ENCODE data around the gene FAM20A.

The FAM20A gene

DNA sequence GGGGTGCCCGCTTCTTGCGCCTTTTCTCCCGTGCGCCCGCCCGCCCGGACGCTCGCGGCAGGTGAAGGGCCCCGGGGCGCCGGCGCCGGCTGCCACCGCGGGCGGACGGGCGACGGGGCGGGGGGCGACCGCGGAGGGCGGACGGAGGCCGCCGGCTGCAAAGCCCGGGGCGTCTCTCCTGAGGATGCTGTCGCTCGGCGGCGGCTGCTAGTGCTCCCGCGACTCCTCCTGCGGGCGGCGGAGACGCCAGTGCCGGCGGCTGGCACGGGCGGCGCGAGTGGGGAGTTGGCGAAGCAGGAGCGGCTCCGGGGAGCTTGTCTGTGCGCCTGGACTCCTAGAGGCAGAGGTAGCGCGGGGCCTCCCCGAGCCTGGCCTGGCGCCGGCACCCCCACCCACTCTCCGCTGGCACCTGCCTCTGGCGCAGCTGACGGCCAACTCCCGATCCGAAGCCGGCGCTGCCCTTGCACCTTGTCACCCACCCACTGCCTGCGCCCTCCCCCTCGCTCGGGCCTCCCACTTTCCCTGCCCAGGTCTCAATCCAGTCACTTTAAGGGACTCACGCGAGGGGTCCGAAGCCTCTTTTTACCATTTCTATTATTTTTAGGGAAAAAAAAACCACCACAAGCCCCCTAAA lies at the start of gene FAM20A:
Gene FAM20A (minus strand): TSS at position 437 of the 634 bp plus-strand sequence. CDS start 701 bp downstream, outside the sequence.
- peak; percentile 69 for DNase-seq

DNA sequence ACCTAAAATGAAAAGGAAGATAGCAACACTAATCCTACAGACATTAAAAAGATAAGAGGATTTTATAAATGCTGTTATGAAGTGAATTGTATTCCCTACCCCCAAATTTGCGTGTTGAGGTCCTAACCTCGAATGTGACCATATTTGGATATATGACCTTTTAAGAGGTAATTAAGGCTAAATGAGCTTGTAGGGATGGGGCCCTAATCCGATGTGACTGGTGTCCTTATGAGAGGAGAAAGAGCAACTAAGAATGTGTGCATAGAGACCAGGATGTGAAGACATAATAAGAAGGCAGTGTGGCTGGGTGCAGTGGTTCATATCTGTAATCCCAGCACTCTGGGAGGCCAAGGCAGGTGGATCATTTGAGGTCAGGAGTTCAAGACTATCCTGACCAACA lies 48.2 kb upstream of the FAM20A start:
- DNase-seq = no peak

DNA sequence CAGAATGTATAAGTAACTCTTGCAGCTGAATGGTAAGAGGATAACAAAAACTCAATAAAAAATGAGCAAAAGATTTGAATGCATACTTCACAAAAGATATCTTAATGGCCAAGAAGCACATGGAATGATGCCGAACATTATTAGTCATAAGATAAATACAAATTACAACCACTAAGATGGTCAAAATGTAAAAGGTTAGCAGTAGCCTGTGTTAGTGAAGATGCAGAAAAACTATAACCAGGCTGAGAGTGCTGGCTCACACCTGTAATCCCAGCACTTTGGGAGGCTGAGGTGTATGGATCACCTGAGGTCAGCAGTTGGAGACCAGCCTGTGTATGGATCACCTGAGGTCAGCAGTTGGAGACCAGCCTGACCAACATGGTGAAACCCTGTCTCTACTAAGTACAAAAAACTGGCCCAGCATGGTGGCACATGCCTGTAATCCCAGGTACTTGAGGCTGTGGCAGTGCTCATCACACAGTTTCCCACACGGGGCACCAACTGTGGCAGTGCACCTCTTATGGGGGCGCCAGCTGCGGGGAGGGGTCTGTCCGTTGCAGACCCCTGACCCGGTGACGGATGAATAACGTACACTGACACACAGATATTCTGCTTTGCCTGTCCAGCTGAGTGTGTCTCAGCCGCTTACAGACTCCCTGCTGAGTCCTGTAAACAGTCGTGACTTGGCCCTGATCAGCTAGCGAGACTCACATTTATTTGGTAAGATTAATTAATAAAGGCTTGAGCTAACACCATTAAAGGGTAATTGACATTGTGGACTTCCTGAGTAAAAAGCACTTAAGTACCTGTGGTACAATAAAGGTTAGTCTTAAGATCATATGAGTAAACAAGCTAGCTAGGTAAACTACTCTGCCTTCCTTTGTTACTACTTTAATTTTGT lies 45.7 kb upstream of the FAM20A start:
- DNase-seq = peak; percentile 90

DNA sequence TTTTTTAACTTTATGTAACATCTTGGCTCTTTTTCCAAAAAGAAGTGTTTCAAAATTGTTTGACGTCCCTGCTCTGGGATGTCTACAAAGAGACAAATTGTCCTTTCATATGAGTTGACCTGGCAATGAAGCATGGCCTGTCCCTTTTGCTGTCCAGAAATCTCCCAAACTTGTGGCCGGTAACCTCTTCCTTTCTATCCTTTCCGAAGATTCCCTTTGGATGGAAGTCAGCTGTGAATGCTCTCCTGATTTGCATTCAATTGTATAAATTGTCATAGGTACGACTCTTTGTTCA lies 40.9 kb upstream of the FAM20A start:
- DNase-seq = no peak

DNA sequence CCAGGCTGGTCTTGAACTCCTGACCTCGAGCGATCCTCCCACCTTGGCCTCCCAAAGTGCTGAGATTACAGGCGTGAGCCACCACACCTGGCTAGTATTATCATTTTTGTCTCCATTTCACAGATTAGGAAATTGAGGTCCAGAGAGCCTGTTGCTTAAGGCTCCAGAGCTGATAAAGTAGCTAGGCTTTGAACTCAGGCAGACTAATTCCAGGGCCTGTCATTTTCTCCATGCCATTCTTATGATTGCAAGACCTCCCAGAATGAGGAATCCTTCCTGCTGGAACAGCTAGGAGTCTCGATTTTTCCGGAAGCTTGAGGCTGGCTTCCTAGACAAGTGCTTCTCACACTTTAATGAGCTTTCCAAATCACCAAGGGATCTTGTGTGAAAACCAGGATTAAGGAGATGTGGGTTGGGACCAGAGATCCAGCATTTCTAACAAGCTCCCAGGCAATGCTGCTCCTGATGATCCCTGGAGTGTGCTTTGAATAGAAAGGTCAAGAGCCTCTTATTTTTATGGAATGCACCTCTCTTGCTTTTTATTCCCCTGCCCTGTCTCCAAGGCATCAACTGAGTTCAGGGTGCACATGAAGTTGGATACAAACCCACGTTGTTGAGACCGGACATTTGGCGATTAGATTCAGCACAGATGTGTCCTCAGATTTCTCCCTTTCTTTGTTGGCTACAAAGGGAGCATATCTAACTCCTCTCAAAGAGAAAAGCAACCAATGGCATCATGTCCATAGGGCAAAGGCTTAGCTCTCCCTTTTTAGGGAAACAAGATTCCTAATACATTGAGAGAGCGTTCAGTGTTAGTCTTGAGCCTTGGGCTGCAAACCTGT lies 40.3 kb upstream of the FAM20A start:
- DNase-seq = no peak

DNA sequence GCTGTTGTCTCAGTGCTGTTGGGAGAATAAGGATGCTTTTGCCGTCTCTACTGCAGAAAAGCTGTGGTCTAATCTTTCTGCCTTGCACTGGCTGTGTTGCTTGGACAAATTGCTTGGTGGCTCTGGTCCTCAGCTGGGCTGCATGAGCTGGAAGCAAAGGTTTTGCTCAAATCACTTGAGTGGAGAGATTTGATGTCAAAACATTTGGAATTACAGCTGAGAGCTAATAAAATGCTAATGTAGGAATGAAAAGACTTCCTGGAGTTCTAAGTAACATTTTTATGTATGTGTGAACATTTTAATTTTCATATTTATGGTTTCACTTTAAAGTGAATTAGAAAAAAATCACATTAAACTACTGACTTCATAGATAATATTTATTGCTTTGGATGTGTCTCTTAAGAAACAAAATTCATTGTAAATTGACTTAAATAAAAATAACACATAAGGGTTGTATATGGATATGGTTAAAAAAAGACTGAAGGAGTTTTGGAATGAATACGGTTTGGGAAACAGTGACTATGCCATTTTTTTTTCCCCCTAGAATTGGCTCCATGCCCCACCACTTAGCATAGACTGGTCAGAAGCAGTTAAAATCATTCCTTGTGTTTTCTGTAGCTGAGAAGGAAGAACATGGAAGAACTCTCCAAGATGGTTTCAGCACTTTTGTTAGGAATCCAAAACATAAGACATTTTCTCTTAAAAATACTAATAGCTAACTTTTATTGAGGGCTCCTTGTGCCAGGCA lies 39.2 kb upstream of the FAM20A start:
- no peak for DNase-seq

DNA sequence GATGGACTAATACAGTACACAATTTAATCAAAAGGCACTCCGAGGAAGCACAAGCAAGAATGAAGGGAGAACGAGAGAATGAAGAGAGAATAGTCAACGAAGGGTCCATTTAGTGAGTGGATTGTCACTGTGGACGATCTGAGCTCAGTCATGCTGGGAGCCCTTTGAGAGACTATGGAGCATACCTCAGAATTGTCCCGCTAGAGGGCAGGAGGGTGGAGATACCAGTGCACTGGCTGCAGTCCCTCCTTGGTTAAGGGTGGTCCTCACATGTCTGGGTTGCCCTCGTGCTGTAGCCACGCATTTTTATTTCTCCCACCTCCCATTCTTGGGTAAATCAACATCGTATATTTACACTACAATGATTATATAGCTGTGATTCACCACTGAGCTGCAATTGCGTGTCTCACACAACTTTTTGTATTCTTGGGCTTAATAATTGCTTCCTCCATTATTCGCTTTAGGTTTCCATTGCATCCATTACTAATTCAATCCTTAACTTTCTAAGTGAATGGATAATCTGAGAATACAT lies 33.2 kb upstream of the FAM20A start:
- DNase-seq = peak; percentile 10

DNA sequence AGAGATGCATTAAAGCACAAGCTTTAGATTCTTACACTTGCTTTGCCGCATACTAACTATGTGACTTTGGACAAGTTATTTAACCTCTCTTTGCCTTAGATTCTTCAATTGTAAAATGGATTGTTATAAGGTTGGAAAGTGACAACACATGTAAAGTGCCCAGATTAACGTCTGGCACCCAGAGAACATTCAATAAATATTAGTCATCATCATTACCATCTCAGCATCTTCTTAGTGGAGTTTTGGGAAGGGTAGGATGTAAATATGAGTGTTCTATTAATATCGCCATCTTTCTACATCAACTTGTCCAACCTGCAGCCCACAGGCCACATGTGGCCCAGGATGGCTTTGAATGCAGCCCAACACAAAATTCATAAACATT lies 27.4 kb upstream of the FAM20A start:
- DNase-seq = no peak

DNA sequence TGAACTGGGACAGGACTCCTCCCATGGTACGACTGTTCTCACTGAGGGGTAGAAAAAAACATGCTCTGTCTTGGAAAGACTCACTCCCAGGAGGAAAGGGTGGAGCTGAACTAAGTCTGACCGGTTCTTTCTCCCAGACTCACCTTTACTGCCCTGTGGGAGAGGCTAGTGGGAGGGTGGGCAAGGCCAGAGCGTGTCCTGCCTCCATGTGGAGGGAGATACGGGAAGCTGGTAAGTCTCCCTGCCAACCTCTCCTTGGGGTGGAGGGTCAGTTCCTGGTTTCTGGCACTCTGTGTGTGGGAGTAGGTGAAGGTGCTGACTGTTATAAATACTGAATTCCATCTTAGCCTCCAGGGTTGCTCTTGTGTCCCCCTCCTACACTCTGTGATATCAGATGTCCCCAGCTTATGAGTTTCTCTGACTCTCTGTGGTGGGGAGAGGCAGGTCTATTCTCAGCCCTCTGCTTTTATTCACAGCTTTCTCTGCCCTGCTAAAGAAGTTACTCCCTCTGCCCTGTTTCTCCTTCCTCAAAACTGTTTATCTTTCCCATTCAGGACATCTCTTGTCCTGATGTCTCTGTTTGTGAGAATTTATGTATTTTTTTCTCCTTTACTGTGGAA lies 26.9 kb upstream of the FAM20A start:
- DNase-seq = no peak

DNA sequence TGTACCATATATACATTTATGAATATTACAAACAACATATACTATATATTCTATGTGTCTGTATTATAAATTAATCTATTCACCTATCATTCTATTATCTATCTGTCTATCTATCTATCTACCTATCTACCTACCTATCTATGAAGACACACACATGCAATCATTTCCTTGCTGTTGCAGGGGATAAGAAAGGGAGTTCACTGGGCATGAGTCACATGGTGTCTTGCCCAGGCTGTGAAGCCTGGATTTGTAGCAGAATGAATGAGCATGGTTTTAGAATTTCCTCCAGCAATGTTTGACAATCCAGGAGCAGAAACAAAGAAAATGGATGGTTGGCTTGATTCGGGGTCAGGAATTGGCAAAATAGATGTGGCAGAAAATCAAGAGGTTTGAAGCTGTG lies 23.2 kb upstream of the FAM20A start:
- no peak for DNase-seq

DNA sequence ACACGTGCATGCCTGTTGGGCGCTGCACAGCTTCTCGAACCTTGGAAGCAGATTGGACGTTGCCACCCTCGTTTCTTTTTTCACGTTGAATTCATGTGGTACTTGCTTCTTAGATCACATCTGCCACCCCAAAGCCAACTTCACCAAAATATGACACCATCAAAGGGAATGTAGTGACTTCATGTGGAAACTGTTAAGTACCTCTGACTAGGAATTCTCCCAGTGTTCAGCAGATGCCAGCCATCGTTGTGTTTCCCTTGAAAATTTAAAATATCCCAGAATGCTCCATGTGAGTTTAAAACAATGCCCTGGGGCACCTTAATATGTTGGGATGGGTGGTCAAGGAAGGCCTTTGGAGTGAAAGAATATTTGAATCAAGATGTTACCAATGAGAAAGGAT lies 22.6 kb upstream of the FAM20A start:
- DNase-seq = no peak

DNA sequence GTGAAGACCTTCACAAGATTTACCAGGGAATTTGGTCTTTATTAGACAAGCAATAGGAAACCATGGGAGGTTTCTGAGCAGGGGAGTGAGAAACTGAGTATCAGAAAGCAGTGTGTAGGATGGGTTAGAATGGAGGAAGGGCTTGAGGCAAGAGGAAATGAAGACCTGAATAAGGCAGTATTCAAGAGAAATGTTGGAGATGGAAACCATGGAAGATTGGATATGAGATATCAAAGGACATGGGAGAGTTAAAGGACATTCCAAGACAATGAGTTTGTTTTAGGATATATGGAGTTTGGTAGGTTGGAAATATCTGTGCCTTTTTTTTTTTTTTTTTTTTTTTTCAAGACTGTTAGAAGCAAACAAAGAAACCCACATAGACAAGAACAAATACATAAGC lies 21.3 kb upstream of the FAM20A start:
- DNase-seq = no peak

DNA sequence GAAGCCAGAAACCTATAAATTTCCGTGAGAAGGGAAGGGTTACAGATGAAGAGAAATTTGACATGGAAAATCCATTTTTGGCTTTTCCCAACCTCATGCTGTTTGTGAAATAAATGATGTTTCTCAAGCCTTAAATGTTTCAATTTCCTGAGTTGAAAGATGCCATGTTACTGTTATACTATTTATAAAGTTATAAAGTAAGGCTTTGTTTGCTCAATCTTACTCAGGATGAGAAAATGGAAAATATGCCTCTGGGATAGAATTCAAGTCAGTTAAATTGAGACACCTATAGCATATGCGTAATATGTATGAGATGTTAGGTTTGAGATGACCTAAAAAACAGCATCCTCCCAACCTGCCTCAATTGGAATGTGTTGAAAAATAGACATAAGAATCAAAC lies 19.9 kb upstream of the FAM20A start:
- no peak for DNase-seq

DNA sequence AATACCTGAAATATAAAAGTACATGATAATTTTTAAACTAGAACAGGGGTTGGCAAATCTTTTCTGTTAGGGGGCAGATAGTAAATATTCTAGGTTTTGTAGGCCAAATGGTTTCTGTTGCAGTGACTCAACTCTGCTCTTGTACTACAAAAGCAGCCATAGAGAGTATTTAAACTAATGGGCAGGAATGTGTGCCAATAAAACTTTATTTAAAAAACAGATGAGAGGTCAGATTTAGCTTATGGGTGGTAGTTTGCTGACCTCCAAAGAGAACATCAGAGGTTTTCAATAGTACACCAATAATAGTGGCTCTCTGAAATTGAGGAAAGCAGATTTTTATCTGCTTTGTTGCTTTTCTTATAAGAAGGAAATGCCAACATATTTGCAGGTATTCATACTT lies 15.2 kb upstream of the FAM20A start:
- no peak for DNase-seq

DNA sequence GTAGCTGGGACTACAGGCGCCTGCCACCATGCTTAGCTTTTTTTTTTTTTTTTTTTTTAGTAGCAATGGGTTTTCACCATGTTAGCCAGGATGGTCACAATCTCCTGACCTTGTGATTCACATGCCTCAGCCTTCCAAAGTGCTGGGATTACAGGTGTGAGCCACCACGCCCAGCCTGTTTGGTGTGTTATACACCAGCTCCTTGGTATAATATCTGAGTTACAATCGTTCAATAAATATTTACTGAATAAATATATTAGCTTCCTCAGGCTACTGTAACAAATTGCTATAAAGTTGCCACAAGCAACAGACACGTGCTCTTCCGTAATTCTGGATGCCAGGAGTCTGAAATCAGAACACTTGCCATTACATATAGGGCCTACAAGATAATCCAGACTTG lies 13.6 kb upstream of the FAM20A start:
- DNase-seq = no peak

DNA sequence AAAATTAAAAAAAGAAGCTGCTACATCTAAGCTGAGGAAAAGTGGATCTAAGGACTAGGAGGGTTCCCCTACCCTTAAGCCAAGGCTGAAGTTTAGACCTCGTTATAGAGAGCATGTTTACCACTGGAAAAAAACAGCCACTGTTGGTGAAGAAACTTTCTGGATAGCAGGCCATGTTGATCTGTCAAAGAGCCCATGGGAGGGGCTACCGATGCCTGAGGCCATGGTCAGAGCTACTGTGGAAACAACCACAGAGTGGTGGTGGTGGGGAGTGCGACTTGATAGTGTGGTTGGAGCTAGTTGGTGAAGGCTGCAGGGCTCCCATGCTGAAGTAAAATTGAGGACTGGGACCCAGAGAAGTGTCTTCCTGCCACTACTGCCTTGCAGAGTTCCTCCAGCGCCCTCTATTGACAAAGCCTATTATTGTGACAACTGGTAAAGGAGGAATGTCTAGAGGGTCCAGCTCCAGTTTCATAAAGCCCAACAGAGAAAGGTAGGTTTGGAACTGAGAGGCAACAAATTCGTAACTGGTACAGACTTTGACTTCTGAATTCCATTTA lies 12.7 kb upstream of the FAM20A start:
- DNase-seq = peak; percentile 83

DNA sequence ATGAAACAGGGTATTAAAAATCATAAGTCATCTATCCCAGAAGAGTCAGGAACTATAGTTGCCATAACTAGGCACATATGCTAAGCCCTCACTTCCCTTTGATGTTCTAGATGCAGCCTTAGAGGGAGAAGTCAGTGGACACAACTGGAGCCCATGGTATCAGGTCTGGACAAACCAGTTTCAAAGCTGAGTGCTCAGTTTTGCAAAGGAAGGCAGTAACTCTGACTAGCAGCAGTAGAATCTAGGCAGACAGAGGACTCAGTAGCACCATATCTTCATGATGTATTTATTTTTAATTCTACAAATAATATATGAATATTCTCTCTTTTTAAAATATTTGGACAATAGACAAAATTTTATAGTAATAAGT lies 11.7 kb upstream of the FAM20A start:
- DNase-seq = no peak

DNA sequence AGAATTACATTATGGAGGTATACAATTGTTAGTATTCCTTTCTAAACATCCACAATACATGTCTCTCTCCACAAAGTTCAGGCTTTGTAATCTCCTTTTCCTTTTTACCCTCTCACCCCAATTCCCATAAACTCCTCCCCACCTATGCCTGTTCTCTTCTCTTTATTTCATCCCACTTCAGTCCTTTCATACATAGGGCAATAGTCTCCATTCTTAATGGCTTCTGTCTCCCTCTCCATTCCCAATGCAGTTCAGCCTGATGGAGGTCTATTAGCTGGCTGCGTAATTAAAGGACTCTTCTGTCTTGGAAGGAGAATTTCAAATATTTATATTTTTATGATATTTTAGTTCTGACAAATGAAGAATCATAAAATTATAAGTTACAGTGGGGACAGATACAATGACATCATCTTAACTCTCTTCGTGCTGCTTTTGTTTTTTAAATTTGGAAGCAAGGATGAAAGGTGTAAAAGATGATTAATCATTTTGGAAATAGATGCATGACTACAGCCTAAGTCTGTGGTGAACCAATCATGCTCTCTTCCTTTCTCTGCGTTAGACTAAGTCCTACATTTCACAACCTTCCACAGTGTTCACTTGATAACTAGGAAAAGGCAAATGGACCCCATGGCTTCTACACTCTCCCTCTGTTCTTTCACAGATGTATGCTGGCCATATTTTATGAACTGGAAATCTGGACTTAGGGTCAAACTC lies 11.2 kb upstream of the FAM20A start:
- no peak for DNase-seq

DNA sequence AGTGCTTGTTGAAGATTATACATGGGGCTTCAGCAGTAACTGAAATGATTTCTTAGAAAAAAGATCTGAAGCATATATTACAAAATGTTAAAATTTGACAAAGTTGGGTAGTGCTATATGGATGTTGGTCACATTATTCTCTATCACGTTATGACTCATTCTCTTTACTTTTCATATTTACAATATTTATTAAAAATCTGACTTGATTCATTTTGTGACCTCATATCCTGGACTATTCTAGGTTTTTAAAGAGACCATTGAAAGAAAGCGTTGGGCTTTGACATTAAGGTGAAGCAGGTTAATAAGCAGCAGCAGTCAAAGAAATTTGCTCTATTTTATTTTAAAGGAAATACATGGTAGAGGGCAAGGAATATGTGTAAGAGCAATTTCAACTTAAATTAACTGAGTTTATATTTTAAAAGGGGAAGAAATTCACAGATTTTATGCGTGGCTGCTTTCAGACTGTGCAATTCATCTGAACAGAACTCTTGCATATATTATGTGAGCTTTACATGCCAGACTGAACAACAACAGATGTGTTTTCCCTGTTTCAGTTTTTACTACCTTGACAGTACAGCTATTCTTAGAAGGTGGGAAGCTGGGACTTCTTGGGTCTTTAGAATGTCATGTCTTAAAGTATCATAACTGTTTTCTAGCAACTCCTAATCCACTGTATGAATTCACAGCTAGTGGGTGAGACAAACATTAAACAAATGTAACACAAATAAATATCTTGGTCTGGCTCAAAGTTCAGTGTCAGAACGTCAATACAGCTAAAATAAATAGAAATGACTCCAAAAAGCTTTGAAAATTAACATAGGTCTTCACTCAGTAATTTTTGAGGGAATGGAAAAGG lies 10.4 kb upstream of the FAM20A start:
- DNase-seq = no peak

DNA sequence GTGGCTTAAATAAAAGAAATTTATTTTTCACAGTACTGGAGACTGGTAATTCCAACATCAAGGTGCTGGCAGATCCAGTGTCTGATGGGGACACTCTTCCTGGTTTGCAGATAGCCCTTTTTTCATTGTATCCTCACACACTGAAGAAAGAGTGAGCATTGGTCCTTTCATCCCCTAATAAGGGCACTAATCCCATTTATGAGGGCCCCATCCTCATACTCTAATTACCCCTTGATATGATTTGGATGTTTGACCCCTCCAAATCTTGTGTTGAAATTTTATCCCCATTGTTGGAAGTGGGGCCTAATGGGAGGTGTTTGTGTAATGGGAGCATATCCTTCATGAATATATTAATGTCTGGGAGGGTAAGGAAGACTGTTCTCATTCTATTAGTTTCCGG lies 9.4 kb upstream of the FAM20A start:
- no peak for DNase-seq
